Brain microvascular endothelial cell (primary cell): ENCODE measurements around the gene PIGW.

Source experiments
- DNase-seq: peaks from one replicate; pipeline ENCODE4 v3.0.0-alpha.2; 2020
- H3K27ac ChIP-seq: fragments of 250-450 bp; sonication (Bioruptor Pico); 2 replicates; pipeline ENCODE4 v1.5.1; 2020; ENCODE audit warnings: mild to moderate bottlenecking, moderate library complexity
- H3K27me3 ChIP-seq: fragments of 250-450 bp; sonication (Bioruptor Pico); replicated peaks from 2 replicates; pipeline ENCODE4 v1.5.1; 2020; ENCODE audit warnings: mild to moderate bottlenecking
- H3K36me3 ChIP-seq: fragments of 250-450 bp; sonication (Bioruptor Pico); replicated peaks from 2 replicates; pipeline ENCODE4 v1.5.1; 2020; ENCODE audit warnings: mild to moderate bottlenecking
- H3K4me3 ChIP-seq: 2 replicates; pipeline ENCODE4 v1.5.1; 2011; ENCODE audit warnings: low read depth, mild to moderate bottlenecking, control low read depth, low read length, moderate library complexity
- CTCF ChIP-seq: IDR thresholded peaks from 2 replicates; pipeline ENCODE4 v1.5.1; 2011; ENCODE audit warnings: low read depth, mild to moderate bottlenecking, moderate library complexity, low read length, control low read depth, inconsistent platforms; ENCODE audit errors: missing control alignments
- in situ Hi-C: cut with HindIII; loops from 2 replicates; pipeline ENCODE4 v1.10.0; 2017; ENCODE audit warnings: low sequenced_read_pairs, low pct_ligation_motif_present

Gene PIGW

GRCh38 chr17:36500745-36501225 lies 34.0 kb upstream of the PIGW start:
- in situ Hi-C loops = no loop called here
- no peak for DNase-seq
- peaks cover 22% of the 10 kb centered on the region for H3K36me3 ChIP-seq
- H3K27me3 ChIP-seq = no peaks in the 10 kb centered on the region
- no peak overlapping the region for H3K27ac ChIP-seq
- no peak for TF ChIP-seq CTCF
- H3K4me3 ChIP-seq = no peak overlapping the region

- no peak overlapping the region for H3K27ac ChIP-seq
- peaks cover 25% of the 10 kb centered on the region for H3K36me3 ChIP-seq
- in situ Hi-C loops = no loop called here
- no peak overlapping the region for H3K4me3 ChIP-seq
- no peak for DNase-seq
- H3K27me3 ChIP-seq = no peaks in the 10 kb centered on the region
- TF ChIP-seq CTCF = no peak
These were observed 33.4 kb upstream of the PIGW start for GRCh38 chr17:36501351-36501750.

GRCh38 chr17:36501963-36502362 lies 32.8 kb upstream of the PIGW start:
- in situ Hi-C loops = no loop called here
- TF ChIP-seq CTCF = no peak
- no peak overlapping the region for H3K4me3 ChIP-seq
- H3K27me3 ChIP-seq = no peaks in the 10 kb centered on the region
- no peak overlapping the region for H3K27ac ChIP-seq
- peaks cover 21% of the 10 kb centered on the region for H3K36me3 ChIP-seq
- DNase-seq = no peak

GRCh38 chr17:36503456-36504155 lies 31.2 kb upstream of the PIGW start:
- Histone ChIP-seq H3K27me3 (no peaks in the 10 kb centered on the region), H3K4me3 (no peak overlapping the region), H3K36me3 (peaks cover 16% of the 10 kb centered on the region), H3K27ac (no peak overlapping the region)
- in situ Hi-C loops = no loop called here
- no peak for DNase-seq
- TF ChIP-seq CTCF = no peak

- no peak overlapping the region for H3K27ac ChIP-seq
- DNase-seq = no peak
- H3K36me3 ChIP-seq = peaks cover 16% of the 10 kb centered on the region
- no peak for TF ChIP-seq CTCF
- in situ Hi-C loops = no loop called here
- no peaks in the 10 kb centered on the region for H3K27me3 ChIP-seq
- H3K4me3 ChIP-seq = no peak overlapping the region
These were observed 30.6 kb upstream of the PIGW start for GRCh38 chr17:36504156-36504545.

GRCh38 chr17:36505171-36505570 lies 29.6 kb upstream of the PIGW start:
- H3K27me3 ChIP-seq = no peaks in the 10 kb centered on the region
- H3K4me3 ChIP-seq = no peak overlapping the region
- DNase-seq = no peak
- in situ Hi-C loops = no loop called here
- no peak for TF ChIP-seq CTCF
- H3K27ac ChIP-seq = no peak overlapping the region
- H3K36me3 ChIP-seq = peaks cover 16% of the 10 kb centered on the region
